ENCODE measurements around the gene ASPHD2. TPM values are rescaled to one million over a fixed set of nuclear protein-coding genes. Genes with fewer than 3 reads are reported as not detected.

The ASPHD2 gene
- total RNA-seq, 1 experiment from 2014 or later: 7.1 TPM

DNA sequence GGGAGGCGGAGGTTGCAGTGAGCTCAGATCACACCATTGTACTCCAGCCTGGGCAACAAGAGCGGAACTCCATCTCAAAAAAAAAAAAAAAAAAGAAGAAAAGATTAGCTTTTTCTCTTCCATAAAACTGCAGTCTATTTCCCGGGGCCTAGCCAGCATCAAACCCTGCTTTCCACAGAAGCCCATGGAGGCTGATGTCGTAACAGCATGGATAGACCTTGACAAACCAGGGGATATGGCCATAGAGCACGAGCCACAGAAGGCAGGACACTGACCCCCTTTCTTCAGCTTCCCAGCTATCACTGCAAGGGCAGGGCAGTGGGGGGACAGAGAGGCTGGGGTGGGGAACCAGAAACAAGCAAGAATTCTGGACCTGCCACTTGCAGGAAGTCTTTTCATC is 33.0 kb downstream of the ASPHD2 start:
- Histone ChIP-seq H3K9ac (ENCODE audit: extremely low read depth, insufficient read length, low read length) (no peak overlapping the region), H3K56ac (ENCODE audit: insufficient read length, low read depth, low read length) (no peak overlapping the region), H4K91ac (ENCODE audit: insufficient read length, low read depth, low read length) (no peak overlapping the region), H3K14ac (ENCODE audit: insufficient read depth, low read length) (no peak overlapping the region), H3T11ph (ENCODE audit: low read length) (no peak overlapping the region), H3K79me1 (ENCODE audit: insufficient read depth, low read depth, low read length, poor library complexity, severe bottlenecking) (no peaks in the 10 kb centered on the region), H2BK20ac (ENCODE audit: low read depth, low read length, poor library complexity, severe bottlenecking) (no peak overlapping the region), H2AK5ac (ENCODE audit: insufficient read length, low read length) (no peak overlapping the region), H4K20me1 (ENCODE audit: control insufficient read depth, insufficient read depth, insufficient read length) (no peaks in the 10 kb centered on the region), H3K4ac (ENCODE audit: low read depth, low read length) (no peak overlapping the region), H3K9me3 (ENCODE audit: control insufficient read depth, low read depth, low read length) (no peaks in the 10 kb centered on the region), H3K23me2 (ENCODE audit: insufficient read length, low read depth, low read length, poor library complexity, severe bottlenecking) (no peaks in the 10 kb centered on the region), H3K27me3 (ENCODE audit: insufficient read depth, low read length) (no peaks in the 10 kb centered on the region), H2BK12ac (ENCODE audit: insufficient read length, low read depth, low read length) (no peak overlapping the region), H3K18ac (ENCODE audit: insufficient read length, low read depth, low read length) (no peak overlapping the region), H4K8ac (replicated peaks; ENCODE audit: insufficient read length, low read depth, low read length) (no peak overlapping the region), H3K23ac (ENCODE audit: insufficient read length, low read depth, low read length) (no peak overlapping the region), H3K4me1 (ENCODE audit: insufficient read depth, low read length) (no peaks in the 10 kb centered on the region), H2BK120ac (ENCODE audit: low read depth, low read length, poor library complexity, severe bottlenecking) (no peak overlapping the region), H2AFZ (ENCODE audit: low read length) (no peak overlapping the region), H3K4me2 (ENCODE audit: insufficient read depth, insufficient read length, low read length) (no peak overlapping the region), H3K79me2 (ENCODE audit: insufficient read depth, low read length) (no peaks in the 10 kb centered on the region; the same call in 1 of the 2 replicates), H4K5ac (ENCODE audit: insufficient read length, low read depth, low read length) (no peak overlapping the region), H2BK15ac (ENCODE audit: low read depth, low read length) (no peak overlapping the region), H3K27ac (ENCODE audit: insufficient read length, low read depth, low read length) (no peak overlapping the region), H2BK5ac (ENCODE audit: insufficient read length, low read length) (no peak overlapping the region)
- Mint-ChIP-seq H3K36me3 (ENCODE audit: insufficient read depth in 1 of 3, low read depth in 3 of 3) (peaks cover 25 to 69% (median 59%) of the 10 kb centered on the region in 3 experiments), H3K9me3 (no peaks in the 10 kb centered on the region), H3K4me3 (no peak overlapping the region), H3K27me3 (ENCODE audit: low read depth) (no peaks in the 10 kb centered on the region), H3K4me1 (peaks cover 5% of the 10 kb centered on the region in 2 experiments), H3K27ac (no peak overlapping the region)
- no peak for DNase-seq
- TF ChIP-seq, protein P1, sequence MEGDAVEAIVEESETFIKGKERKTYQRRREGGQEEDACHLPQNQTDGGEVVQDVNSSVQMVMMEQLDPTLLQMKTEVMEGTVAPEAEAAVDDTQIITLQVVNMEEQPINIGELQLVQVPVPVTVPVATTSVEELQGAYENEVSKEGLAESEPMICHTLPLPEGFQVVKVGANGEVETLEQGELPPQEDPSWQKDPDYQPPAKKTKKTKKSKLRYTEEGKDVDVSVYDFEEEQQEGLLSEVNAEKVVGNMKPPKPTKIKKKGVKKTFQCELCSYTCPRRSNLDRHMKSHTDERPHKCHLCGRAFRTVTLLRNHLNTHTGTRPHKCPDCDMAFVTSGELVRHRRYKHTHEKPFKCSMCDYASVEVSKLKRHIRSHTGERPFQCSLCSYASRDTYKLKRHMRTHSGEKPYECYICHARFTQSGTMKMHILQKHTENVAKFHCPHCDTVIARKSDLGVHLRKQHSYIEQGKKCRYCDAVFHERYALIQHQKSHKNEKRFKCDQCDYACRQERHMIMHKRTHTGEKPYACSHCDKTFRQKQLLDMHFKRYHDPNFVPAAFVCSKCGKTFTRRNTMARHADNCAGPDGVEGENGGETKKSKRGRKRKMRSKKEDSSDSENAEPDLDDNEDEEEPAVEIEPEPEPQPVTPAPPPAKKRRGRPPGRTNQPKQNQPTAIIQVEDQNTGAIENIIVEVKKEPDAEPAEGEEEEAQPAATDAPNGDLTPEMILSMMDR (conservative IDR thresholded peaks at IDR 0.05): no peak
- WGBS (ENCODE audit: extremely low coverage, insufficient read length, low lambda C conversion rate): no CpG with 5 or more reads among the region's 5 CpGs
